ENCODE data around the gene DPH3. TPM values are rescaled to one million over a fixed set of nuclear protein-coding genes. Genes with fewer than 3 reads are reported as not detected.

DPH3 gene
- total and polyA plus RNA-seq, 9 of the 15 experiments (the other 6 are each of a cell fraction or from before 2014, with no cell fraction given) = 15.9 to 131 (median 38.7) TPM

DNA sequence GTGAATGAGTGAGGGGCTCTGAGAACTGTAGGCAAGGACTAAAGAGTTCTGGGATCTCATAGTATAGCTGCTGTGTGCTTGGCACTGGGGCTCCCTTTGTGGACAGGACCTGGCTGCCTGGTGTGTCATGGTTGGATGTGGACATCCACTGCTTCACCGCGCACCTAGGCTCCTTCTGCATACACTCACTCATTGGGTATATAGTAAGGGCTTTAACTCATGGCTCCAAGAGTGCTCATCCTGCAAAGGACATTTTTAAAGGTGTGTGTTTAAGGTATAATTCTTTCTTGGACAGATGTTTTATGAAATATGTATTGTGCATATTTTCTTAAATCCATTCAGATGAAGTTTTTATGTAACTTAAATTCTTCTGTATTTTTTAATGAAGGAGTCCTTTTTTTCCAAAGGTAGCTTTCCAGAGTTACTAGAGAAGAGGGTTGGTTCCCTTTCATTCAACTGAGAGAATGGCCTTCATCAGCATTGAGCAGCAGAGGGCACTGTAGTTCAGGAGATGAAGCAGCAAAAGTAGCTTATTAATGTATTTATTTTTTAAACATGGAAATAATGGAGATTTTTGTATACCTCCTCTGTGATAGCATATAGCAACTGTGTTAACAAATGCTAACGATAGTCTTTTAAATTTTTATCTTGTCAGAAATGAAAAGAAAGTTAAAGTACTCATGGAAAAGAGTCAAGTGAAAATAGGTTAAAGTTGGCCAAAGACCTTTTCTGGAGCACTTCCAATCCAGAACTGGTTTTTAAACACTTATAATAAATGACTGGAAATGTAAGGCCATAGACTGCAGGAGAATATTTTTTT is 25.5 kb upstream of the DPH3 start (continued):
- TF ChIP-seq ZNF318 (IDR thresholded peaks at IDR 0.05; ENCODE audit: borderline replicate concordance in 1 of 2, low read depth in 1 of 2) = no peak
- no peak for TF ChIP-seq NONO (IDR thresholded peaks at IDR 0.05; ENCODE audit: low read depth in 2 of 2, low read length in 1 of 2)
- no peak for TF ChIP-seq ZKSCAN8 (CRISPR knock-in tag; IDR thresholded peaks at IDR 0.05)
- TF ChIP-seq ZNF589 (CRISPR knock-in tag; IDR thresholded peaks at IDR 0.05; ENCODE audit: low read depth) = no peak
- TF ChIP-seq GTF2F1 (IDR thresholded peaks at IDR 0.05; ENCODE audit: low read depth, low read length) = no peak
- TF ChIP-seq ZNF143 (CRISPR knock-in tag; IDR thresholded peaks at IDR 0.05) = no peak
- TF ChIP-seq NUFIP1 (IDR thresholded peaks at IDR 0.05; ENCODE audit: partially characterized antibody) = no peak
- TF ChIP-seq CBX2 (IDR thresholded peaks at IDR 0.05; ENCODE audit: insufficient read depth, low read length, poor library complexity, severe bottlenecking) = no peak
- no peak for TF ChIP-seq TAF1 (IDR thresholded peaks at IDR 0.05; ENCODE audit: control insufficient read depth, extremely low read depth, insufficient read depth, low read length, severe bottlenecking)
- no peak for TF ChIP-seq ZNF175 (CRISPR knock-in tag; IDR thresholded peaks at IDR 0.05; ENCODE audit: low read depth)
- peak; percentile 96 to 97 for TF ChIP-seq RAD21 (CRISPR knock-in tag; conservative IDR thresholded peaks at IDR 0.05 in 1 of 2, IDR thresholded peaks at IDR 0.05 in 1 of 2)
- TF ChIP-seq NEUROD1 (IDR thresholded peaks at IDR 0.05; ENCODE audit: borderline replicate concordance, low read depth, low read length, partially characterized antibody) = no peak
- no peak for TF ChIP-seq ZNF280A (IDR thresholded peaks at IDR 0.05; ENCODE audit: low read depth, partially characterized antibody)
- TF ChIP-seq MAZ (CRISPR knock-in tag; conservative IDR thresholded peaks at IDR 0.05 in 1 of 2, IDR thresholded peaks at IDR 0.05 in 1 of 2) = 0 out of 4 replicates have a peak, but pooled peaks of 1 of the 2 experiments have one; percentile 18
- no peak for TF ChIP-seq CHCHD3 (CRISPR knock-in tag; IDR thresholded peaks at IDR 0.05)
- no peak for TF ChIP-seq NFRKB (IDR thresholded peaks at IDR 0.05; ENCODE audit: low read depth)

All from K562 (cell line).